NCI-H774 (cell line): ENCODE data around the gene RPS23.

Source experiments
- DNase-seq: peaks from one replicate; lab custom pipeline; 2025; lab: John Stamatoyannopoulos, UW

The RPS23 gene

GRCh38 chr5:82244854-82245635, 33.1 kb downstream of the RPS23 start:
- DNase-seq, result no peak

- DNase-seq, result no peak
Measured at GRCh38 chr5:82244151-82244550, 34.0 kb downstream of the RPS23 start.

GRCh38 chr5:82234885-82235284, 43.3 kb downstream of the RPS23 start:
- no peak for DNase-seq

GRCh38 chr5:82225525-82226172, 52.5 kb downstream of the RPS23 start:
- DNase-seq, result peak; percentile 64
